Activated CD4-positive, alpha-beta T cell treated with anti-CD3 and anti-CD28 coated beads for 36 hours (primary cell): ENCODE data around the gene ME3. TPM values are rescaled to one million over a fixed set of nuclear protein-coding genes. Genes with fewer than 3 reads are reported as not detected.
"Not testable (repeated sequence)": the region's sequence is repeated elsewhere in the genome, so short reads cannot be mapped to it uniquely, and the experiment has no call there.

Source experiments
- ATAC-seq: fragments of 200-7000 bp; cut with Tn5 transposase; one replicate; pipeline ENCODE4 v1.10.0; 2021; ENCODE audit warnings: mild to moderate bottlenecking, moderate library complexity
- CTCF ChIA-PET: fragments of 350-600 bp; sonication (Branson Sonifier 250); formaldehyde crosslinking; loops from one replicate; lab custom pipeline; 2021; ENCODE audit warnings: antibody characterized with exemption; lab: Charles Lee
- POLR2A ChIA-PET: fragments of 350-600 bp; sonication (Branson Sonifier 250); formaldehyde crosslinking; loops from one replicate; lab custom pipeline; 2021; ENCODE audit warnings: antibody characterized with exemption, inconsistent platforms; lab: Charles Lee
- DNase-seq: peaks from one replicate; pipeline ENCODE4 v3.0.0-alpha.2; 2020
- H3K27ac Mint-ChIP-seq: one replicate; pipeline ENCODE4 v1.8.0; 2021; ENCODE audit warnings: mixed read lengths
- H3K27me3 Mint-ChIP-seq: one replicate; pipeline ENCODE4 v1.8.0; 2021; ENCODE audit warnings: mixed read lengths
- H3K36me3 Mint-ChIP-seq: one replicate; pipeline ENCODE4 v1.8.0; 2021; ENCODE audit warnings: low read depth, mixed read lengths
- H3K4me1 Mint-ChIP-seq: one replicate; pipeline ENCODE4 v1.8.0; 2021; ENCODE audit warnings: mixed read lengths
- H3K4me3 Mint-ChIP-seq: one replicate; pipeline ENCODE4 v1.8.0; 2021; ENCODE audit warnings: mild to moderate bottlenecking, moderate library complexity, mixed read lengths
- H3K9me3 Mint-ChIP-seq: one replicate; pipeline ENCODE4 v1.8.0; 2021; ENCODE audit warnings: low read depth, mixed read lengths
- intact Hi-C, 2 experiments: fragments of 100-400 bp; cut with DNase I in 1 of 2; cut with micrococcal nuclease in 1 of 2; formaldehyde crosslinking; loops; one replicate each; pipeline versions ENCODE4 v1.14.2 to v1.15.1; 2022 to 2024; cut with DNase I, micrococcal nuclease
- total RNA-seq, 2 experiments: library from RNA; stranded (reverse); gene quantifications; one replicate each; pipeline ENCODE4 v1.2.3, GENCODE V29; 2021

Gene ME3
- total RNA-seq, 2 experiments from 2014 or later: 4.0 to 6.0 TPM

- CTCF ChIA-PET: interaction anchor here (0.6 kb wide), 1 partner anchor 45 kb away, joined by 4 read pairs; no protein-coding TSS in a partner anchor
- no peaks in the 10 kb centered on the region for H3K27me3 Mint-ChIP-seq
- H3K36me3 Mint-ChIP-seq: no peaks in the 10 kb centered on the region
- no peak overlapping the region for H3K27ac Mint-ChIP-seq
- no peaks in the 10 kb centered on the region for H3K4me1 Mint-ChIP-seq
- DNase-seq (no peak), ATAC-seq (no peak)
- H3K9me3 Mint-ChIP-seq: peaks cover 9% of the 10 kb centered on the region
- intact Hi-C loops: no loop called here
- no peak overlapping the region for H3K4me3 Mint-ChIP-seq
- POLR2A ChIA-PET: no interaction called here
Measured at GRCh38 chr11:86621854-86622253, 50.6 kb downstream of the ME3 start.

- H3K4me3 Mint-ChIP-seq: no peak overlapping the region
- DNase-seq (no peak), ATAC-seq (no peak)
- ChIA-PET POLR2A (no interaction called here), CTCF (no interaction called here)
- H3K36me3 Mint-ChIP-seq: no peaks in the 10 kb centered on the region
- intact Hi-C loops: no loop called here
- peaks cover 12% of the 10 kb centered on the region for H3K9me3 Mint-ChIP-seq
- H3K4me1 Mint-ChIP-seq: no peaks in the 10 kb centered on the region
- no peaks in the 10 kb centered on the region for H3K27me3 Mint-ChIP-seq
- H3K27ac Mint-ChIP-seq: no peak overlapping the region
Measured at GRCh38 chr11:86620891-86621521, 51.4 kb downstream of the ME3 start.

- POLR2A ChIA-PET, H3K36me3 Mint-ChIP-seq, H3K4me1 Mint-ChIP-seq, intact Hi-C loops, H3K27me3 Mint-ChIP-seq, H3K27ac Mint-ChIP-seq, H3K4me3 Mint-ChIP-seq: not testable (repeated sequence)
- CTCF ChIA-PET: interaction anchor here (1.5 to 4.2 kb wide), 2 partner anchors 11 to 14 kb away, joined by 6 to 26 read pairs; no protein-coding TSS in a partner anchor
- peaks cover 21% of the 10 kb centered on the region for H3K9me3 Mint-ChIP-seq
- ATAC-seq: peak; percentile 47
- DNase-seq: peak; percentile 16
Measured at GRCh38 chr11:86619428-86619827, 53.0 kb downstream of the ME3 start.

- CTCF ChIA-PET: interaction anchor here (0.7 to 4.2 kb wide), 4 partner anchors 9 to 527 kb away, joined by 3 to 26 read pairs (median 4); no protein-coding TSS in a partner anchor
- Mint-ChIP-seq H3K9me3 (peaks cover 27% of the 10 kb centered on the region), H3K27me3 (peaks cover 2% of the 10 kb centered on the region), H3K4me3 (no peak overlapping the region), H3K27ac (no peak overlapping the region), H3K4me1 (no peaks in the 10 kb centered on the region), H3K36me3 (peaks cover 2% of the 10 kb centered on the region)
- POLR2A ChIA-PET: no interaction called here
- ATAC-seq: no peak
- intact Hi-C loops: no loop called here
- no peak for DNase-seq
Measured at GRCh38 chr11:86617502-86617901, 54.9 kb downstream of the ME3 start.

GRCh38 chr11:86615487-86615886, 56.9 kb downstream of the ME3 start:
- intact Hi-C loops: no loop called here
- Mint-ChIP-seq H3K9me3 (peaks cover 27% of the 10 kb centered on the region), H3K4me1 (no peaks in the 10 kb centered on the region), H3K27ac (no peak overlapping the region), H3K36me3 (peaks cover 2% of the 10 kb centered on the region), H3K27me3 (peaks cover 2% of the 10 kb centered on the region), H3K4me3 (no peak overlapping the region)
- ATAC-seq (no peak), DNase-seq (no peak)
- CTCF ChIA-PET: interaction anchor here (1.7 kb wide), 1 partner anchor 23 kb away, joined by 4 read pairs; no protein-coding TSS in a partner anchor
- POLR2A ChIA-PET: no interaction called here

- no peak for ATAC-seq
- ChIA-PET CTCF (interaction anchor here (1.6 to 3.1 kb wide), 2 partner anchors 73 to 156 kb away, joined by 3 to 17 read pairs; no protein-coding TSS in a partner anchor), POLR2A (no interaction called here)
- peaks cover 17% of the 10 kb centered on the region for H3K4me1 Mint-ChIP-seq
- H3K36me3 Mint-ChIP-seq: peaks cover 2% of the 10 kb centered on the region
- H3K27me3 Mint-ChIP-seq: peaks cover 2% of the 10 kb centered on the region
- no peak for DNase-seq
- intact Hi-C loops: no loop called here
- no peak overlapping the region for H3K27ac Mint-ChIP-seq
- H3K9me3 Mint-ChIP-seq: peaks cover 18% of the 10 kb centered on the region
- no peak overlapping the region for H3K4me3 Mint-ChIP-seq
Measured at GRCh38 chr11:86610559-86611341, 61.7 kb downstream of the ME3 start.

GRCh38 chr11:86608251-86608799, 64.1 kb downstream of the ME3 start:
- Mint-ChIP-seq H3K9me3 (peaks cover 7% of the 10 kb centered on the region), H3K27me3 (no peaks in the 10 kb centered on the region), H3K4me3 (no peak overlapping the region), H3K4me1 (peaks cover 17% of the 10 kb centered on the region), H3K36me3 (no peaks in the 10 kb centered on the region), H3K27ac (no peak overlapping the region)
- intact Hi-C loops: loop anchor here (1.0 to 2.0 kb wide), 4 partner anchors 152 to 753 kb away; partner anchors contain the start of gene CCDC83 (in 1 of the 2)
- DNase-seq: peak; percentile 68
- CTCF ChIA-PET: interaction anchor here (0.5 to 3.2 kb wide), 61 partner anchors 10 to 753 kb away, joined by 3 to 34 read pairs (median 4); partner anchors contain the start of gene CCDC83
- POLR2A ChIA-PET: interaction anchor here (0.6 kb wide), 1 partner anchor 70 kb away, joined by 3 read pairs; no protein-coding TSS in a partner anchor
- peak; percentile 87 for ATAC-seq

GRCh38 chr11:86606836-86607481, 65.5 kb downstream of the ME3 start:
- H3K9me3 Mint-ChIP-seq: peaks cover 5% of the 10 kb centered on the region
- intact Hi-C loops: no loop called here
- POLR2A ChIA-PET: no interaction called here
- DNase-seq (no peak), ATAC-seq (no peak)
- H3K4me1 Mint-ChIP-seq: peaks cover 17% of the 10 kb centered on the region
- no peaks in the 10 kb centered on the region for H3K27me3 Mint-ChIP-seq
- H3K4me3 Mint-ChIP-seq: no peak overlapping the region
- H3K36me3 Mint-ChIP-seq: no peaks in the 10 kb centered on the region
- no peak overlapping the region for H3K27ac Mint-ChIP-seq
- CTCF ChIA-PET: interaction anchor here (0.7 to 3.2 kb wide), 5 partner anchors 17 to 178 kb away, joined by 3 to 17 read pairs (median 11); no protein-coding TSS in a partner anchor

- ChIA-PET POLR2A (interaction anchor here (0.6 kb wide), 1 partner anchor 1460 kb away, joined by 3 read pairs; no protein-coding TSS in a partner anchor), CTCF (interaction anchor here (0.7 to 2.4 kb wide), 4 partner anchors 13 to 179 kb away, joined by 3 to 17 read pairs (median 5); no protein-coding TSS in a partner anchor)
- Mint-ChIP-seq H3K9me3 (peaks cover 5% of the 10 kb centered on the region), H3K4me3 (no peak overlapping the region), H3K27me3 (no peaks in the 10 kb centered on the region), H3K4me1 (peaks cover 17% of the 10 kb centered on the region), H3K27ac (no peak overlapping the region), H3K36me3 (no peaks in the 10 kb centered on the region)
- intact Hi-C loops: no loop called here
- ATAC-seq (no peak), DNase-seq (no peak)
Measured at GRCh38 chr11:86606270-86606835, 66.1 kb downstream of the ME3 start.

GRCh38 chr11:86596861-86597586, 75.4 kb downstream of the ME3 start:
- Mint-ChIP-seq H3K27me3 (peaks cover 1% of the 10 kb centered on the region), H3K9me3 (peaks cover 12% of the 10 kb centered on the region), H3K36me3 (peaks cover 19% of the 10 kb centered on the region), H3K27ac (no peak overlapping the region), H3K4me3 (no peak overlapping the region), H3K4me1 (peaks cover 43% of the 10 kb centered on the region)
- intact Hi-C loops: loop anchor here in 1 of 2 experiments (10.0 kb wide), 2 partner anchors 552 to 842 kb away; no protein-coding TSS in a partner anchor
- ChIA-PET CTCF (interaction anchor here (0.6 to 1.7 kb wide), 2 partner anchors 11 to 140 kb away, joined by 3 to 13 read pairs; no protein-coding TSS in a partner anchor), POLR2A (no interaction called here)
- no peak for ATAC-seq
- no peak for DNase-seq
